ENCODE data around the gene ABL2. TPM values are rescaled to one million over a fixed set of nuclear protein-coding genes. Genes with fewer than 3 reads are reported as not detected.

The ABL2 gene
- total and polyA plus RNA-seq, 9 of the 15 experiments (the other 6 are each of a cell fraction or from before 2014, with no cell fraction given), result 1.4 to 15.0 (median 8.6) TPM

DNA sequence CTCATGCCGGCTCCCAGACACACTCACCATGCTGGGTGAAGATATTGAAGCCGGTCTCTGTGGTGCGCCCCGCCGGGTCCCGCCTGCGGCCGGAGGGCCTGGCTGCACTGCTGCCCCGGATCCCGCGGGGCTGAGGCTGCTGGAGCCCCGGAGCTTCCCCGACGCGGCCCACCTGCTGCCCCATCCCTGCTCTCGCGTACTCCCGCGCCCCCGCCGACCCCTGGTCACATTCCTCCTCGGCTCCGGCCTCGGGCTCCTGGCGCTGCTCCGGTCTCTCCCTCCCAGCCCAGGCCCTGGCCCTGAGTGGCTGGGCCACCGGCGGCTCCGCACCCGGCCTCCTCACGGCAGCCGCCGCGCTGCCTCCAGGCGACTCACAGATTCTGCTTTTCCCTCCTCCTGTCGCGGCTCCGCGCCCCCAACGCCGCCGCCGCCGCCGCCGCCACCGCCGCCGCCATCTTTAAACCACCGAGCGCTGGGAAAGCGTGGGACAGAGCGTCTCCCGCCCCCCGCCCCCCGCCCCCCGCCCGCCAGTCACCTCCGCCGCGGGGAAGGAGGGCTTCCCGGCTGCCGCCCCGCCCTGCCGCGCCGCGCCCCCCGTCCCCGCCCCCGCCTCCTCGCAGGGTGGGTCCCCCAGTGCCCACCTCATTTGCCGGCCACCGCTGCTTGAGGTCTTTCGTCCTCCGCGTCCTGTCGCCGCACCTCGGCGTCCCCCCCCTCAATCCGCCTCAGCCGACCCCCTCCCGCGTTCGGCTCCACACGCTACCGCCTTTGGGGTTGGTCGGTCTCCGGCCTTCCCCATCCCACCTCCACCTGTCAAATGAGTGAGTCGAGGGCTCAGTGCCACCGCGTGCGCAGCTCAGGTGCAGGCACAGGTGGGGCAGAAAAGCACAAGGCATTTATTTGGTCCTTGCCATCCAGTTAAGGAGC is at the start of gene ABL2 (continued):
- TF ChIP-seq FIP1L1 (IDR thresholded peaks at IDR 0.05; ENCODE audit: low read depth, low read length, poor library complexity, severe bottlenecking) (peak; percentile 73), MTA1 (IDR thresholded peaks at IDR 0.05; ENCODE audit: borderline replicate concordance) (0 out of 2 replicates have a peak, but pooled peaks have one; percentile 38), HDAC1 (IDR thresholded peaks at IDR 0.05) (peak in 1 of 2 experiments; percentile 17; a peak in 2 of 4 replicates), TAF1 (IDR thresholded peaks at IDR 0.05; ENCODE audit: control insufficient read depth, extremely low read depth, insufficient read depth, low read length, severe bottlenecking) (peak; percentile 83), GATAD2A (IDR thresholded peaks at IDR 0.05) (peak; percentile 42; the same call in 1 of the 2 replicates), SIN3B (IDR thresholded peaks at IDR 0.05; ENCODE audit: low read depth) (peak; percentile 36; the same call in 1 of the 2 replicates), ZC3H8 (IDR thresholded peaks at IDR 0.05) (no peak), RAD21 (CRISPR knock-in tag; conservative IDR thresholded peaks at IDR 0.05 in 1 of 2, IDR thresholded peaks at IDR 0.05 in 1 of 2) (no peak), CTBP1 (IDR thresholded peaks at IDR 0.05; ENCODE audit: borderline replicate concordance) (0 out of 2 replicates have a peak, but pooled peaks have one; percentile 7), POLR2A (conservative IDR thresholded peaks at IDR 0.05) (peak; percentile 80), PHF8 (IDR thresholded peaks at IDR 0.05; ENCODE audit: borderline replicate concordance, low read length) (peak; percentile 86; the same call in 1 of the 2 replicates)
- TF ChIP-seq, protein P1, sequence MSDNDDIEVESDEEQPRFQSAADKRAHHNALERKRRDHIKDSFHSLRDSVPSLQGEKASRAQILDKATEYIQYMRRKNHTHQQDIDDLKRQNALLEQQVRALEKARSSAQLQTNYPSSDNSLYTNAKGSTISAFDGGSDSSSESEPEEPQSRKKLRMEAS (CRISPR knock-in tag; IDR thresholded peaks at IDR 0.05), result peak; percentile 67
- TF ChIP-seq, protein P2, sequence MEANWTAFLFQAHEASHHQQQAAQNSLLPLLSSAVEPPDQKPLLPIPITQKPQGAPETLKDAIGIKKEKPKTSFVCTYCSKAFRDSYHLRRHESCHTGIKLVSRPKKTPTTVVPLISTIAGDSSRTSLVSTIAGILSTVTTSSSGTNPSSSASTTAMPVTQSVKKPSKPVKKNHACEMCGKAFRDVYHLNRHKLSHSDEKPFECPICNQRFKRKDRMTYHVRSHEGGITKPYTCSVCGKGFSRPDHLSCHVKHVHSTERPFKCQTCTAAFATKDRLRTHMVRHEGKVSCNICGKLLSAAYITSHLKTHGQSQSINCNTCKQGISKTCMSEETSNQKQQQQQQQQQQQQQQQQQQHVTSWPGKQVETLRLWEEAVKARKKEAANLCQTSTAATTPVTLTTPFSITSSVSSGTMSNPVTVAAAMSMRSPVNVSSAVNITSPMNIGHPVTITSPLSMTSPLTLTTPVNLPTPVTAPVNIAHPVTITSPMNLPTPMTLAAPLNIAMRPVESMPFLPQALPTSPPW (CRISPR knock-in tag; IDR thresholded peaks at IDR 0.05), result peak; percentile 99
- TF ChIP-seq, protein P3, sequence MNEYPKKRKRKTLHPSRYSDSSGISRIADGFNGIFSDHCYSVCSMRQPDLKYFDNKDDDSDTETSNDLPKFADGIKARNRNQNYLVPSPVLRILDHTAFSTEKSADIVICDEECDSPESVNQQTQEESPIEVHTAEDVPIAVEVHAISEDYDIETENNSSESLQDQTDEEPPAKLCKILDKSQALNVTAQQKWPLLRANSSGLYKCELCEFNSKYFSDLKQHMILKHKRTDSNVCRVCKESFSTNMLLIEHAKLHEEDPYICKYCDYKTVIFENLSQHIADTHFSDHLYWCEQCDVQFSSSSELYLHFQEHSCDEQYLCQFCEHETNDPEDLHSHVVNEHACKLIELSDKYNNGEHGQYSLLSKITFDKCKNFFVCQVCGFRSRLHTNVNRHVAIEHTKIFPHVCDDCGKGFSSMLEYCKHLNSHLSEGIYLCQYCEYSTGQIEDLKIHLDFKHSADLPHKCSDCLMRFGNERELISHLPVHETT (CRISPR knock-in tag; conservative IDR thresholded peaks at IDR 0.05 in 1 of 2, IDR thresholded peaks at IDR 0.05 in 1 of 2), result peak in 1 of 2 experiments; percentile 68; a peak in 2 of 4 replicates
- TF ChIP-seq, protein P4, sequence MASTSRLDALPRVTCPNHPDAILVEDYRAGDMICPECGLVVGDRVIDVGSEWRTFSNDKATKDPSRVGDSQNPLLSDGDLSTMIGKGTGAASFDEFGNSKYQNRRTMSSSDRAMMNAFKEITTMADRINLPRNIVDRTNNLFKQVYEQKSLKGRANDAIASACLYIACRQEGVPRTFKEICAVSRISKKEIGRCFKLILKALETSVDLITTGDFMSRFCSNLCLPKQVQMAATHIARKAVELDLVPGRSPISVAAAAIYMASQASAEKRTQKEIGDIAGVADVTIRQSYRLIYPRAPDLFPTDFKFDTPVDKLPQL (IDR thresholded peaks at IDR 0.05; ENCODE audit: extremely low read depth, insufficient read length), result no peak
